GM12878 (cell line): ENCODE measurements around the gene SNRPD3. TPM values are rescaled to one million over a fixed set of nuclear protein-coding genes. Genes with fewer than 3 reads are reported as not detected.

ENCODE experiments used
- ATAC-seq: fragments of 200-7000 bp; cut with Tn5 transposase; 3 replicates; pipeline ENCODE4 v1.9.1; 2020; ENCODE audit warnings: mild to moderate bottlenecking, moderate library complexity
- BruUV-seq: library from RNA; stranded (reverse); fragments of 400-500 nt; replicated peaks from 2 replicates; lab custom pipeline; 2021; lab: Mats Ljungman, UMichigan
- CTCF ChIA-PET: fragments of 300-600 bp; sonication (Branson Sonifier 250); formaldehyde crosslinking; extraction: SDS; loops from one replicate; lab custom pipeline; 2021; ENCODE audit warnings: inconsistent platforms; lab: Yijun Ruan, JAX
- POLR2A ChIA-PET: fragments of 350-600 bp; formaldehyde crosslinking; extraction: SDS; loops from one replicate; lab custom pipeline; 2021; ENCODE audit warnings: inconsistent platforms; lab: Charles Lee
- RAD21 ChIA-PET: fragments of 300-600 bp; sonication (Branson Sonifier 250); formaldehyde crosslinking; loops from one replicate; lab custom pipeline; 2023; ENCODE audit warnings: antibody characterized with exemption; ENCODE audit not compliant: unreplicated experiment; lab: Charles Lee
- SMC1A ChIA-PET: fragments of 300-600 bp; sonication (Branson Sonifier 250); formaldehyde crosslinking; loops from one replicate; lab custom pipeline; 2023; ENCODE audit not compliant: unreplicated experiment, uncharacterized antibody; lab: Charles Lee
- DNase-seq: peaks from one replicate; pipeline ENCODE4 v3.0.0-alpha.2; 2011; ENCODE audit warnings: low read depth, low spot score
- FAIRE-seq: peaks from 3 replicates; lab custom pipeline; 2011; peaks lifted over from hg19 to GRCh38; lab: Jason Lieb, UNC
- H2AFZ ChIP-seq: 2 replicates; pipeline ENCODE4 v1.6.0; 2011; ENCODE audit warnings: low read depth, low read length, control low read depth; ENCODE audit not compliant: control insufficient read depth
- H3K27ac ChIP-seq: 2 replicates; pipeline ENCODE4 v1.5.1; 2011; ENCODE audit warnings: control low read depth; ENCODE audit not compliant: control insufficient read depth, insufficient read depth
- H3K27me3 ChIP-seq, 2 experiments: replicated peaks in 1 of 2; 2 replicates each; pipeline versions ENCODE4 v1.6.0 to v1.6.1; 2011; ENCODE audit warnings: low read length in 1 of 2; ENCODE audit not compliant: control insufficient read depth in 2 of 2, insufficient read depth in 2 of 2
- H3K36me3 ChIP-seq, 2 experiments: 2 replicates each; pipeline ENCODE4 v1.5.1; 2011; ENCODE audit warnings: low read length in 1 of 2; ENCODE audit not compliant: control insufficient read depth in 2 of 2, insufficient read depth in 2 of 2
- H3K4me1 ChIP-seq: 2 replicates; pipeline ENCODE4 v1.6.1; 2011; ENCODE audit warnings: mild to moderate bottlenecking, low read length, moderate library complexity, mixed read lengths; ENCODE audit not compliant: control insufficient read depth, insufficient read depth
- H3K4me2 ChIP-seq: 2 replicates; pipeline ENCODE4 v1.6.0; 2011; ENCODE audit warnings: control low read depth; ENCODE audit not compliant: control insufficient read depth, insufficient read depth
- H3K4me3 ChIP-seq: fragments of 200-600 bp; sonication (generic); 2 replicates; pipeline ENCODE4 v1.5.1; 2016
- H3K79me2 ChIP-seq: 2 replicates; pipeline ENCODE4 v1.6.0; 2011; ENCODE audit warnings: low read length; ENCODE audit not compliant: control insufficient read depth, insufficient read depth
- H3K9ac ChIP-seq: 2 replicates; pipeline ENCODE4 v1.8.0; 2011; ENCODE audit warnings: low read length, control low read depth, mixed read lengths; ENCODE audit not compliant: control insufficient read depth, insufficient read depth
- H3K9me3 ChIP-seq: replicated peaks from 3 replicates; pipeline ENCODE4 v1.5.1; 2011; ENCODE audit warnings: mild to moderate bottlenecking, low read length; ENCODE audit not compliant: control insufficient read depth, insufficient read depth
- H4K20me1 ChIP-seq: 2 replicates; pipeline ENCODE4 v1.6.0; 2011; ENCODE audit not compliant: control insufficient read depth, insufficient read depth
- BCL11A ChIP-seq: IDR thresholded peaks from 2 replicates; pipeline ENCODE4 v1.6.1; 2011; ENCODE audit warnings: low read depth, low read length
- BMI1 ChIP-seq: fragments of 450-650 bp; IDR thresholded peaks from 2 replicates; pipeline ENCODE4 v1.6.1; 2016; ENCODE audit warnings: mild to moderate bottlenecking, moderate library complexity, borderline replicate concordance
- DPF2 ChIP-seq: fragments of 450-650 bp; IDR thresholded peaks from 2 replicates; pipeline ENCODE4 v1.6.1; 2017; ENCODE audit warnings: mild to moderate bottlenecking
- EGR1 ChIP-seq, 2 experiments: IDR thresholded peaks; 1 replicate in 1 of 2; 2 replicates in 1 of 2; pipeline ENCODE4 v1.6.1; 2011 to 2012; ENCODE audit warnings: low read depth in 2 of 2, low read length in 2 of 2, borderline replicate concordance in 1 of 2, mild to moderate bottlenecking in 1 of 2, moderate library complexity in 1 of 2
- EZH2 ChIP-seq: IDR thresholded peaks from 2 replicates; pipeline ENCODE4 v1.6.1; 2012; ENCODE audit warnings: low read depth, mild to moderate bottlenecking, control low read depth, inconsistent platforms, low read length, borderline replicate concordance; ENCODE audit not compliant: control insufficient read depth
- JUND ChIP-seq: IDR thresholded peaks from 2 replicates; pipeline ENCODE4 v1.6.1; 2012; ENCODE audit warnings: low read depth, mild to moderate bottlenecking, low read length, improper control_type of control experiment, moderate library complexity
- POU2F2 ChIP-seq: IDR thresholded peaks from 3 replicates; pipeline ENCODE4 v1.6.1; 2011; ENCODE audit warnings: low read depth, mild to moderate bottlenecking, low read length, borderline replicate concordance
- ZNF384 ChIP-seq: IDR thresholded peaks from 2 replicates; pipeline ENCODE4 v1.6.1; 2012; ENCODE audit warnings: low read depth, mild to moderate bottlenecking, low read length, improper control_type of control experiment, borderline replicate concordance
- ZSCAN29 ChIP-seq: fragments of 450-650 bp; IDR thresholded peaks from 2 replicates; pipeline ENCODE4 v1.6.1; 2017; ENCODE audit warnings: mild to moderate bottlenecking, moderate library complexity
- WGBS: methylation state at CpG from one replicate; pipeline ENCODE4 v1.1.6; 2016; ENCODE audit warnings: low lambda C conversion rate; ENCODE audit not compliant: insufficient replicate concordance, insufficient coverage; ENCODE audit errors: missing lambda C conversion rate; 5-methylcytosine and 5-hydroxymethylcytosine counted together
- in situ Hi-C: fragments of 300-500 bp; cut with MboI; formaldehyde crosslinking; loops from 9 replicates; pipeline ENCODE4 v1.14.3; 2018; ENCODE audit warnings: mixed read lengths
- intact Hi-C: fragments of 100-400 bp; cut with micrococcal nuclease; formaldehyde crosslinking; loops from one replicate; pipeline ENCODE4 v1.14.2; 2022; ENCODE audit not compliant: unreplicated experiment
- polyA plus RNA-seq, 11 experiments: library from polyadenylated mRNA; depleted of rRNA in 4 of 11; unstranded in 6 of 11; stranded (reverse) in 5 of 11; fragments of >200 nt; fragmentation: Nextera tagmentation in 4 of 11; fragmentation: Illumina TruSeq in 1 of 11; extraction: Ambion mirVana in 4 of 11; extraction: Trizol in 1 of 11; gene quantifications; 1 replicate in 1 of 11; 2 replicates in 10 of 11; pipeline versions ENCODE4 v1.2.1 to v1.2.3, GENCODE V29; 2011 to 2016; ENCODE audit warnings: inconsistent platforms in 2 of 11, missing spikeins in 2 of 11, low read depth in 1 of 11
- total RNA-seq, 4 experiments: library from RNA; depleted of rRNA in 3 of 4; stranded (reverse); fragments of >200 nt in 3 of 4; fragmentation: Illumina TruSeq in 1 of 4; extraction: Trizol in 1 of 4; gene quantifications; 2 replicates each; pipeline versions ENCODE4 v1.2.1 to v1.2.3, GENCODE V29; 2013 to 2021
- TF ChIP-seq, protein P1 (sequence below): IDR thresholded peaks from 2 replicates; pipeline ENCODE4 v1.6.1; 2012; ENCODE audit warnings: mild to moderate bottlenecking, low read depth, low read length
- TF ChIP-seq, protein P2 (sequence below): IDR thresholded peaks from 2 replicates; pipeline ENCODE4 v1.6.1; 2012; ENCODE audit warnings: low read depth, low read length, improper control_type of control experiment
- TF ChIP-seq, protein P3 (sequence below): fragments of 450-650 bp; IDR thresholded peaks from 2 replicates; pipeline ENCODE4 v1.6.1; 2017; ENCODE audit warnings: low read depth, mild to moderate bottlenecking, moderate library complexity

The SNRPD3 gene
- total and polyA plus RNA-seq, 10 of the 15 experiments (the other 5 are each of a cell fraction or from before 2014, with no cell fraction given) = 112 to 324 (median 242) TPM

DNA sequence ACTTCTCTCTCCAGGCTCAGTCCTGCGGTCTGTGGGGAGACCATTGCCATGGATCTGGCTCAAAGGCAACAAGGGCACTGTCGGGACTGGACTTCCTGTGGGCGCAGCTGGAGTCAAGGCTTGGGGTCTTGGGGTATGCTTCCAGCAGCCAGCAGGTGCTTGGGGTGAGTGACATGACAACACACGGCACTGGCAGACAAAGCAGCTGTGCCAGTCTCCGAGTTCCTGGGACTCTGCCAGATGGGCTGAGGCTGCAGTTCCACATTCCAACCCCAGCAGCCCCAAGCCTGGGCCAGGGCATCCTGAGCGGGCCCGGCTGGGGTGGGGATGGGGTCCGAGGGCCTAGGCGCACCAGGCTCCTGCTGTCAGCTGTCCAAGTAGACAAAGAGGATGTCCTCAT is 13.2 kb upstream of the SNRPD3 start (continued):
- TF ChIP-seq JUND = no peak
- TF ChIP-seq, protein P1, sequence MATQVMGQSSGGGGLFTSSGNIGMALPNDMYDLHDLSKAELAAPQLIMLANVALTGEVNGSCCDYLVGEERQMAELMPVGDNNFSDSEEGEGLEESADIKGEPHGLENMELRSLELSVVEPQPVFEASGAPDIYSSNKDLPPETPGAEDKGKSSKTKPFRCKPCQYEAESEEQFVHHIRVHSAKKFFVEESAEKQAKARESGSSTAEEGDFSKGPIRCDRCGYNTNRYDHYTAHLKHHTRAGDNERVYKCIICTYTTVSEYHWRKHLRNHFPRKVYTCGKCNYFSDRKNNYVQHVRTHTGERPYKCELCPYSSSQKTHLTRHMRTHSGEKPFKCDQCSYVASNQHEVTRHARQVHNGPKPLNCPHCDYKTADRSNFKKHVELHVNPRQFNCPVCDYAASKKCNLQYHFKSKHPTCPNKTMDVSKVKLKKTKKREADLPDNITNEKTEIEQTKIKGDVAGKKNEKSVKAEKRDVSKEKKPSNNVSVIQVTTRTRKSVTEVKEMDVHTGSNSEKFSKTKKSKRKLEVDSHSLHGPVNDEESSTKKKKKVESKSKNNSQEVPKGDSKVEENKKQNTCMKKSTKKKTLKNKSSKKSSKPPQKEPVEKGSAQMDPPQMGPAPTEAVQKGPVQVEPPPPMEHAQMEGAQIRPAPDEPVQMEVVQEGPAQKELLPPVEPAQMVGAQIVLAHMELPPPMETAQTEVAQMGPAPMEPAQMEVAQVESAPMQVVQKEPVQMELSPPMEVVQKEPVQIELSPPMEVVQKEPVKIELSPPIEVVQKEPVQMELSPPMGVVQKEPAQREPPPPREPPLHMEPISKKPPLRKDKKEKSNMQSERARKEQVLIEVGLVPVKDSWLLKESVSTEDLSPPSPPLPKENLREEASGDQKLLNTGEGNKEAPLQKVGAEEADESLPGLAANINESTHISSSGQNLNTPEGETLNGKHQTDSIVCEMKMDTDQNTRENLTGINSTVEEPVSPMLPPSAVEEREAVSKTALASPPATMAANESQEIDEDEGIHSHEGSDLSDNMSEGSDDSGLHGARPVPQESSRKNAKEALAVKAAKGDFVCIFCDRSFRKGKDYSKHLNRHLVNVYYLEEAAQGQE = no peak
- no peak for TF ChIP-seq BMI1
- TF ChIP-seq DPF2 = no peak
- TF ChIP-seq, protein P2, sequence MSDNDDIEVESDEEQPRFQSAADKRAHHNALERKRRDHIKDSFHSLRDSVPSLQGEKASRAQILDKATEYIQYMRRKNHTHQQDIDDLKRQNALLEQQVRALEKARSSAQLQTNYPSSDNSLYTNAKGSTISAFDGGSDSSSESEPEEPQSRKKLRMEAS = no peak
- TF ChIP-seq, all 136 proteins: peak for 0

DNA sequence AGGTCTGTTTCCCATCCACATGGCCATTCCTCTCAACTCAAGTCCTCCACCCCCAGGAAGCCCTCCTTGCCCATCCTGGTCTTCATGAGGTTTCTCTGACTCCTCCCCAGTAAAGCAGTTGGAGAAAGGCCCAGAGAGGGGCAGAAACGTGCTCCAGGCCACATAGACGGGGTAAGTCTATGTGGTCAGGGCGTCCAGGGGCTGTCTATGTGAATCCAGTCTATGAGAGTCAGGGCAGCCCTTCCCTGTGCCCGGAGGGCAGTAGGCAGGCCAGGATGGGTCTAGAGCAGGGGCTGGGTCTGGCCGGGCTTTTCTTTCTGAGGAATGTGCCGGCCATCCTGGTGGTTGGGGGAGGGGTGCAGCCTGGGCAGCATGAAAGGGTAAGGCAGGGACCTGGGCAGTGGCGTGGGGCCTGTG is 12.6 kb upstream of the SNRPD3 start:
- RAD21 ChIA-PET = no interaction called here
- Histone ChIP-seq H3K4me1 (no peaks in the 10 kb centered on the region), H3K27ac (no peak overlapping the region), H2AFZ (no peak overlapping the region), H3K9me3 (no peaks in the 10 kb centered on the region), H4K20me1 (no peaks in the 10 kb centered on the region), H3K27me3 (no peaks in the 10 kb centered on the region), H3K4me3 (no peak overlapping the region), H3K36me3 (peaks cover 17 to 48% of the 10 kb centered on the region in 2 experiments), H3K4me2 (no peak overlapping the region), H3K79me2 (no peaks in the 10 kb centered on the region), H3K9ac (no peak overlapping the region)
- no TSS peak for BruUV-seq
- ATAC-seq (no peak), DNase-seq (no peak), FAIRE-seq (no peak)
- TF ChIP-seq BCL11A (no peak), ZSCAN29 (no peak), ZNF384 (no peak), EZH2 (no peak), EGR1 (IDR thresholded peaks at IDR 0.05; ENCODE audit: borderline replicate concordance in 1 of 2, low read depth in 2 of 2, low read length in 2 of 2) (no peak), POU2F2 (no peak)
- TF ChIP-seq, protein P3, sequence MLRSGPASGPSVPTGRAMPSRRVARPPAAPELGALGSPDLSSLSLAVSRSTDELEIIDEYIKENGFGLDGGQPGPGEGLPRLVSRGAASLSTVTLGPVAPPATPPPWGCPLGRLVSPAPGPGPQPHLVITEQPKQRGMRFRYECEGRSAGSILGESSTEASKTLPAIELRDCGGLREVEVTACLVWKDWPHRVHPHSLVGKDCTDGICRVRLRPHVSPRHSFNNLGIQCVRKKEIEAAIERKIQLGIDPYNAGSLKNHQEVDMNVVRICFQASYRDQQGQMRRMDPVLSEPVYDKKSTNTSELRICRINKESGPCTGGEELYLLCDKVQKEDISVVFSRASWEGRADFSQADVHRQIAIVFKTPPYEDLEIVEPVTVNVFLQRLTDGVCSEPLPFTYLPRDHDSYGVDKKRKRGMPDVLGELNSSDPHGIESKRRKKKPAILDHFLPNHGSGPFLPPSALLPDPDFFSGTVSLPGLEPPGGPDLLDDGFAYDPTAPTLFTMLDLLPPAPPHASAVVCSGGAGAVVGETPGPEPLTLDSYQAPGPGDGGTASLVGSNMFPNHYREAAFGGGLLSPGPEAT = no peak
- POLR2A ChIA-PET = no interaction called here
- WGBS = 97% methylated on average over 7 of the region's 7 CpGs
- in situ Hi-C loops (no loop called here), intact Hi-C loops (no loop called here)
- CTCF ChIA-PET = no interaction called here
- SMC1A ChIA-PET = no interaction called here
